ENCODE data around the gene ARHGEF25.

ARHGEF25 gene

DNA sequence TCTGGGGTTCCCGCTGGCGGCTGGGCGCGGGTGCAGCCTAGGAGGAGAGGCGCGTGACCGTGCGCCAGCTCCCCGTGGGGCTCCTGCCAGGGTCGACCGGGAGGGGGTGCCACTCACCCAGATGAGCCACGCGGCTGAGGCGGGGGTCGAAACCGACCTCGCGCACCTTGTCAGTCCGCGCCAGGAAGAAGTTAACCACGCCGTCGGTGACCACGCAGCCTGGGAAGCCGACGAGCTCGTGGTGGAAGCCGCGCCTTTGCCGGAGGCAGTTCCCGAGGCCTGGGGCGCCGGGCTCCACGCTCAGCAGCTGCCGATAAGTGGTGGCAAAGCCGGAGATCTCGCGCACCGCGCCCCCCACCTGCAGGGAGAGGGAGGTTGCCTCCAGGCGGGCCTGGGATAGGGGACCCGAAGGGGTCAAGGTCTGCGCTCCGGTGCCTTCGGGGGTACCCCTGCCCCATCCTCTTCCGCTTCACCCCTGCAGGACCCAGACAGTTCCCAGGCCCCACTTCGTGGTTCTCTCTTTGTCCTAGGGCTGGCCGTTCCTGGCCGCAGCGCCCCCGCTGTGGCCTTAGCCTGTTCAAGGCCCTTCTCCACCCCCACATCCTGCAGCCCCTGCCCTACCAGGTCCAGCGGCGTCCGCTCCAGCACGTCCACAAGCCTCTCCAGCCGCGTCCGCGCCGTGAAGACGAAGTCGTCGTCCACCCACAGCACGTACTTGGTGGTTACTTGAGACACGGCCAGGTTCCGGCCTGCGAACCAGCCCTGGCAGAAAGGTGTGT is 16.5 kb downstream of the ARHGEF25 start:
- no peak overlapping the region for H3K27ac ChIP-seq (replicated peaks)
- H3K4me3 ChIP-seq (replicated peaks; ENCODE audit: insufficient read depth, low read length), result no peak overlapping the region
- no peak for TF ChIP-seq SPI1 (IDR thresholded peaks at IDR 0.05; ENCODE audit: borderline replicate concordance, low read depth)
- TF ChIP-seq POLR2AphosphoS5 (IDR thresholded peaks at IDR 0.05; ENCODE audit: low read depth), result no peak
- TF ChIP-seq, protein P1, sequence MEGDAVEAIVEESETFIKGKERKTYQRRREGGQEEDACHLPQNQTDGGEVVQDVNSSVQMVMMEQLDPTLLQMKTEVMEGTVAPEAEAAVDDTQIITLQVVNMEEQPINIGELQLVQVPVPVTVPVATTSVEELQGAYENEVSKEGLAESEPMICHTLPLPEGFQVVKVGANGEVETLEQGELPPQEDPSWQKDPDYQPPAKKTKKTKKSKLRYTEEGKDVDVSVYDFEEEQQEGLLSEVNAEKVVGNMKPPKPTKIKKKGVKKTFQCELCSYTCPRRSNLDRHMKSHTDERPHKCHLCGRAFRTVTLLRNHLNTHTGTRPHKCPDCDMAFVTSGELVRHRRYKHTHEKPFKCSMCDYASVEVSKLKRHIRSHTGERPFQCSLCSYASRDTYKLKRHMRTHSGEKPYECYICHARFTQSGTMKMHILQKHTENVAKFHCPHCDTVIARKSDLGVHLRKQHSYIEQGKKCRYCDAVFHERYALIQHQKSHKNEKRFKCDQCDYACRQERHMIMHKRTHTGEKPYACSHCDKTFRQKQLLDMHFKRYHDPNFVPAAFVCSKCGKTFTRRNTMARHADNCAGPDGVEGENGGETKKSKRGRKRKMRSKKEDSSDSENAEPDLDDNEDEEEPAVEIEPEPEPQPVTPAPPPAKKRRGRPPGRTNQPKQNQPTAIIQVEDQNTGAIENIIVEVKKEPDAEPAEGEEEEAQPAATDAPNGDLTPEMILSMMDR (IDR thresholded peaks at IDR 0.05; ENCODE audit: insufficient read depth, low read length), result no peak
- TF ChIP-seq, protein P2, sequence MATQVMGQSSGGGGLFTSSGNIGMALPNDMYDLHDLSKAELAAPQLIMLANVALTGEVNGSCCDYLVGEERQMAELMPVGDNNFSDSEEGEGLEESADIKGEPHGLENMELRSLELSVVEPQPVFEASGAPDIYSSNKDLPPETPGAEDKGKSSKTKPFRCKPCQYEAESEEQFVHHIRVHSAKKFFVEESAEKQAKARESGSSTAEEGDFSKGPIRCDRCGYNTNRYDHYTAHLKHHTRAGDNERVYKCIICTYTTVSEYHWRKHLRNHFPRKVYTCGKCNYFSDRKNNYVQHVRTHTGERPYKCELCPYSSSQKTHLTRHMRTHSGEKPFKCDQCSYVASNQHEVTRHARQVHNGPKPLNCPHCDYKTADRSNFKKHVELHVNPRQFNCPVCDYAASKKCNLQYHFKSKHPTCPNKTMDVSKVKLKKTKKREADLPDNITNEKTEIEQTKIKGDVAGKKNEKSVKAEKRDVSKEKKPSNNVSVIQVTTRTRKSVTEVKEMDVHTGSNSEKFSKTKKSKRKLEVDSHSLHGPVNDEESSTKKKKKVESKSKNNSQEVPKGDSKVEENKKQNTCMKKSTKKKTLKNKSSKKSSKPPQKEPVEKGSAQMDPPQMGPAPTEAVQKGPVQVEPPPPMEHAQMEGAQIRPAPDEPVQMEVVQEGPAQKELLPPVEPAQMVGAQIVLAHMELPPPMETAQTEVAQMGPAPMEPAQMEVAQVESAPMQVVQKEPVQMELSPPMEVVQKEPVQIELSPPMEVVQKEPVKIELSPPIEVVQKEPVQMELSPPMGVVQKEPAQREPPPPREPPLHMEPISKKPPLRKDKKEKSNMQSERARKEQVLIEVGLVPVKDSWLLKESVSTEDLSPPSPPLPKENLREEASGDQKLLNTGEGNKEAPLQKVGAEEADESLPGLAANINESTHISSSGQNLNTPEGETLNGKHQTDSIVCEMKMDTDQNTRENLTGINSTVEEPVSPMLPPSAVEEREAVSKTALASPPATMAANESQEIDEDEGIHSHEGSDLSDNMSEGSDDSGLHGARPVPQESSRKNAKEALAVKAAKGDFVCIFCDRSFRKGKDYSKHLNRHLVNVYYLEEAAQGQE (IDR thresholded peaks at IDR 0.05; ENCODE audit: insufficient replicate concordance, low read depth), result no peak
- TF ChIP-seq GABPA (IDR thresholded peaks at IDR 0.05; ENCODE audit: low read depth), result no peak
- H3K27me3 ChIP-seq (ENCODE audit: insufficient read depth, poor library complexity, severe bottlenecking), result peaks cover 71% of the 10 kb centered on the region
- peak in 1 of 2 experiments; percentile 26 for DNase-seq (ENCODE audit: low read depth in 1 of 2, low spot score in 1 of 2)

- TF ChIP-seq, protein P2 (IDR thresholded peaks at IDR 0.05; ENCODE audit: insufficient replicate concordance, low read depth), result no peak
- TF ChIP-seq POLR2AphosphoS5 (IDR thresholded peaks at IDR 0.05; ENCODE audit: low read depth) (no peak), SPI1 (IDR thresholded peaks at IDR 0.05; ENCODE audit: borderline replicate concordance, low read depth) (no peak), GABPA (IDR thresholded peaks at IDR 0.05; ENCODE audit: low read depth) (no peak)
- TF ChIP-seq, protein P1 (IDR thresholded peaks at IDR 0.05; ENCODE audit: insufficient read depth, low read length), result no peak
- peaks cover 67% of the 10 kb centered on the region for H3K27me3 ChIP-seq (ENCODE audit: insufficient read depth, poor library complexity, severe bottlenecking)
- no peak overlapping the region for H3K27ac ChIP-seq (replicated peaks)
- no peak for DNase-seq (ENCODE audit: low read depth in 1 of 2, low spot score in 1 of 2)
- H3K4me3 ChIP-seq (replicated peaks; ENCODE audit: insufficient read depth, low read length), result no peak overlapping the region
Measured at GRCh38 chr12:57628280-57629191, 17.3 kb downstream of the ARHGEF25 start.

DNA sequence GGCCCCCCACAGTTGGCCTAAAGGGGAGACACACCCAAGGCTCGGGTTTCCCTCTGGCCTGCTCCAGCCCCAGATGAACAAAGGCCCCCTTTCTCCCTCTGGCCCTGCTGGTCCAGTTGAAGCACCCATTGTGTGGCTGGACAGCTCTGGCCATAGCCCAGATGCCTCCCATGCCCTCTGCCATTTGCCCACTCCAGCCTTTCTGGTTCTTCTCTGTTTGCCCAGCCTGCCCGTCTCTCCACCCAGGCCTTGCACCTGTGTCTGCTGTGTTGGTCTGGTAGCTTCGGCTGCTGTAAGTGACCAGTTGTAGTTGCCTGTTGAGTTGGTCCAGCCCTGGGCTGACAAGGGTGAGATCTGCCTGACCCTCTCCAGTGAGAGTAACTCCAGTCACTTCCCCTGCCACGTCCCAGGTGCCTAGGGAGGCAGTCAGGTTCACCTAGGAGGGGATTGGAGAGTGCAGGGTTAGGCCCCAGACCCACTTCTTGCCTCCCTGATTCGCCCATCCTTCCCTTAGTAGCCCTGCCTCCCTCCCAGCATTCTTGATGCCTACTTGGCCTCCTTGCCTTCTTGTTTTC is 18.7 kb downstream of the ARHGEF25 start:
- peaks cover 64% of the 10 kb centered on the region for H3K27me3 ChIP-seq (ENCODE audit: insufficient read depth, poor library complexity, severe bottlenecking)
- H3K27ac ChIP-seq (replicated peaks), result no peak overlapping the region
- H3K4me3 ChIP-seq (replicated peaks; ENCODE audit: insufficient read depth, low read length), result no peak overlapping the region
- DNase-seq (ENCODE audit: low read depth in 1 of 2, low spot score in 1 of 2), result no peak
- TF ChIP-seq POLR2AphosphoS5 (IDR thresholded peaks at IDR 0.05; ENCODE audit: low read depth), result no peak
- no peak for TF ChIP-seq GABPA (IDR thresholded peaks at IDR 0.05; ENCODE audit: low read depth)
- TF ChIP-seq, protein P1 (IDR thresholded peaks at IDR 0.05; ENCODE audit: insufficient read depth, low read length), result no peak
- no peak for TF ChIP-seq SPI1 (IDR thresholded peaks at IDR 0.05; ENCODE audit: borderline replicate concordance, low read depth)
- TF ChIP-seq, protein P2 (IDR thresholded peaks at IDR 0.05; ENCODE audit: insufficient replicate concordance, low read depth), result no peak

Measured in HL-60 (cell line).